Vagina (tissue), 2 donors: ENCODE measurements around the gene MUC7. TPM values are rescaled to one million over a fixed set of nuclear protein-coding genes. Genes with fewer than 3 reads are reported as not detected.
"Not testable (repeated sequence)": the region's sequence is repeated elsewhere in the genome, so short reads cannot be mapped to it uniquely, and the experiment has no call there.

Source experiments
- DNase-seq, 2 donors: peaks; one replicate each; pipeline ENCODE4 v3.0.0-alpha.2; 2017; ENCODE audit errors: extremely low spot score in 2 of 2
- H3K27ac ChIP-seq: fragments of 200-600 bp; sonication (generic); one replicate; pipeline ENCODE4 v1.5.1; 2019
- H3K27me3 ChIP-seq: fragments of 200-600 bp; sonication (generic); one replicate; pipeline ENCODE4 v1.5.1; 2019
- H3K36me3 ChIP-seq, 2 donors: fragments of 200-600 bp; sonication (generic); one replicate each; pipeline ENCODE4 v1.5.1; 2017 to 2019
- H3K4me1 ChIP-seq: fragments of 200-600 bp; sonication (generic); one replicate; pipeline ENCODE4 v1.5.1; 2019
- H3K4me3 ChIP-seq, 2 donors: fragments of 200-600 bp; sonication (generic); 1 replicate in 1 of 2; 2 replicates in 1 of 2; pipeline ENCODE4 v1.5.1; 2016 to 2019
- H3K9me3 ChIP-seq: fragments of 200-600 bp; sonication (generic); one replicate; pipeline ENCODE4 v1.5.1; 2019
- CTCF ChIP-seq, 3 experiments: fragments of 450-650 bp in 2 of 3; fragments of 200-600 bp in 1 of 3; sonication (generic) in 1 of 3; IDR thresholded peaks; one replicate each; pipeline ENCODE4 v1.5.1; 2017 to 2019; ENCODE audit warnings: antibody characterized with exemption in 3 of 3, mild to moderate bottlenecking in 2 of 3, moderate library complexity in 2 of 3
- POLR2A ChIP-seq, 2 donors: fragments of 450-650 bp; IDR thresholded peaks; one replicate each; pipeline ENCODE4 v1.6.1; 2017; ENCODE audit warnings: antibody characterized with exemption in 2 of 2, mild to moderate bottlenecking in 2 of 2, moderate library complexity in 2 of 2
- POLR2AphosphoS5 ChIP-seq, 2 donors: sonication (generic); formaldehyde crosslinking; IDR thresholded peaks; one replicate each; pipeline ENCODE4 v1.9.0; 2017; ENCODE audit warnings: antibody characterized with exemption in 2 of 2, mild to moderate bottlenecking in 2 of 2, low read depth in 1 of 2; ENCODE audit not compliant: insufficient read depth in 1 of 2
- intact Hi-C: fragments of 100-400 bp; cut with DNase I; formaldehyde crosslinking; loops from one replicate; pipeline ENCODE4 v1.15.1; 2023
- total RNA-seq: library from RNA; depleted of rRNA; stranded (reverse); fragments of >200 nt; gene quantifications from one replicate; pipeline ENCODE4 v1.2.3, GENCODE V29; 2016

Gene MUC7
- total RNA-seq, 1 donor from 2014 or later: not detected

GRCh38 chr4:70488748-70489147 lies 16.8 kb downstream of the MUC7 start:
- Histone ChIP-seq H3K27me3 (no peaks in the 10 kb centered on the region), H3K36me3 (no peaks in the 10 kb centered on the region), H3K4me3 (no peak overlapping the region), H3K9me3 (no peaks in the 10 kb centered on the region), H3K4me1 (no peaks in the 10 kb centered on the region), H3K27ac (no peak overlapping the region)
- intact Hi-C loops: no loop called here
- TF ChIP-seq POLR2A (IDR thresholded peaks at IDR 0.05) (no peak), CTCF (IDR thresholded peaks at IDR 0.05) (no peak), POLR2AphosphoS5 (IDR thresholded peaks at IDR 0.05; ENCODE audit: insufficient read depth in 1 of 2, low read depth in 1 of 2) (no peak)
- no peak for DNase-seq

- no peak for TF ChIP-seq POLR2A (IDR thresholded peaks at IDR 0.05)
- no peak for TF ChIP-seq CTCF (IDR thresholded peaks at IDR 0.05)
- TF ChIP-seq POLR2AphosphoS5 (IDR thresholded peaks at IDR 0.05; ENCODE audit: insufficient read depth in 1 of 2, low read depth in 1 of 2): no peak
Measured at GRCh38 chr4:70496231-70496630, 24.2 kb downstream of the MUC7 start.

GRCh38 chr4:70501838-70502237 lies 29.8 kb downstream of the MUC7 start:
- H3K4me1 ChIP-seq, H3K4me3 ChIP-seq, H3K36me3 ChIP-seq, intact Hi-C loops, DNase-seq, H3K27ac ChIP-seq, H3K27me3 ChIP-seq, H3K9me3 ChIP-seq: not testable (repeated sequence)

More at GRCh38 chr4:70496231-70496630, 24.2 kb downstream of the MUC7 start:
- intact Hi-C loops: no loop called here
- no peak overlapping the region for H3K27ac ChIP-seq
- no peak for DNase-seq
- no peaks in the 10 kb centered on the region for H3K36me3 ChIP-seq
- H3K4me3 ChIP-seq: no peak overlapping the region
- H3K4me1 ChIP-seq: no peaks in the 10 kb centered on the region
- no peaks in the 10 kb centered on the region for H3K9me3 ChIP-seq
- H3K27me3 ChIP-seq: no peaks in the 10 kb centered on the region

- no peak for TF ChIP-seq CTCF (IDR thresholded peaks at IDR 0.05)
- TF ChIP-seq POLR2A (IDR thresholded peaks at IDR 0.05): no peak
- no peak for TF ChIP-seq POLR2AphosphoS5 (IDR thresholded peaks at IDR 0.05; ENCODE audit: insufficient read depth in 1 of 2, low read depth in 1 of 2)
- H3K9me3 ChIP-seq: no peaks in the 10 kb centered on the region
- DNase-seq: no peak
- no peaks in the 10 kb centered on the region for H3K4me1 ChIP-seq
- no peaks in the 10 kb centered on the region for H3K27me3 ChIP-seq
- intact Hi-C loops: no loop called here
- H3K4me3 ChIP-seq: no peak overlapping the region
- H3K27ac ChIP-seq: no peak overlapping the region
- no peaks in the 10 kb centered on the region for H3K36me3 ChIP-seq
Measured at GRCh38 chr4:70504733-70505132, 32.7 kb downstream of the MUC7 start.

- no peaks in the 10 kb centered on the region for H3K9me3 ChIP-seq
- no peak for DNase-seq
- intact Hi-C loops: no loop called here
- peak; percentile 33 to 53 (median 37) for TF ChIP-seq CTCF (IDR thresholded peaks at IDR 0.05)
- no peak for TF ChIP-seq POLR2A (IDR thresholded peaks at IDR 0.05)
- no peak overlapping the region for H3K27ac ChIP-seq
- no peaks in the 10 kb centered on the region for H3K36me3 ChIP-seq
- H3K27me3 ChIP-seq: no peaks in the 10 kb centered on the region
- H3K4me3 ChIP-seq: no peak overlapping the region
- H3K4me1 ChIP-seq: no peaks in the 10 kb centered on the region
Measured at GRCh38 chr4:70505151-70505748, 33.3 kb downstream of the MUC7 start.
